Thyroid gland (tissue), 4 donors: Measurements from ENCODE around the gene TENT5C. TPM values are rescaled to one million over a fixed set of nuclear protein-coding genes. Genes with fewer than 3 reads are reported as not detected.

Experiments used
- DNase-seq, 2 donors: peaks; one replicate each; pipeline ENCODE4 v3.0.0-alpha.2; 2019
- H3K27ac ChIP-seq, 3 donors: fragments of 200-600 bp; sonication (generic); 1 replicate in 2 of 3; 2 replicates in 1 of 3; pipeline ENCODE4 v1.5.1; 2016 to 2019; ENCODE audit warnings: mild to moderate bottlenecking in 1 of 3, moderate library complexity in 1 of 3
- H3K27me3 ChIP-seq: fragments of 200-600 bp; sonication (generic); one replicate; pipeline ENCODE4 v1.5.1; 2019
- H3K36me3 ChIP-seq, 2 donors: fragments of 200-600 bp; sonication (generic); one replicate each; pipeline ENCODE4 v1.5.1; 2016 to 2019
- H3K4me1 ChIP-seq, 2 donors: fragments of 200-600 bp; sonication (generic); one replicate each; pipeline ENCODE4 v1.5.1; 2017 to 2019
- H3K4me3 ChIP-seq, 3 donors: fragments of 200-600 bp; sonication (generic); replicated peaks in 1 of 3; 1 replicate in 2 of 3; 2 replicates in 1 of 3; pipeline ENCODE4 v1.5.1; 2016; ENCODE audit warnings: mild to moderate bottlenecking in 1 of 3
- H3K9me3 ChIP-seq: fragments of 200-600 bp; sonication (generic); one replicate; pipeline ENCODE4 v1.5.1; 2017
- POLR2A ChIP-seq, 2 donors: fragments of 450-650 bp; IDR thresholded peaks; one replicate each; pipeline ENCODE4 v1.6.1; 2017; ENCODE audit warnings: antibody characterized with exemption in 2 of 2, mild to moderate bottlenecking in 2 of 2, moderate library complexity in 1 of 2
- WGBS, 2 donors: methylation state at CpG; one replicate each; pipeline ENCODE4 v1.1.5; 2017; 5-methylcytosine and 5-hydroxymethylcytosine counted together
- intact Hi-C: fragments of 100-400 bp; cut with DNase I; formaldehyde crosslinking; loops from one replicate; pipeline ENCODE4 v1.15.1; 2023
- total RNA-seq, 4 donors: library from RNA; depleted of rRNA; stranded (reverse); fragments of >200 nt; gene quantifications; one replicate each; pipeline ENCODE4 v1.2.3, GENCODE V29; 2016
- TF ChIP-seq, protein P1 (sequence below), 6 experiments: fragments of 200-600 bp in 3 of 6; fragments of 450-650 bp in 3 of 6; sonication (generic) in 3 of 6; IDR thresholded peaks; one replicate each; pipeline ENCODE4 v1.5.1; 2016 to 2019; ENCODE audit warnings: antibody characterized with exemption in 6 of 6, mild to moderate bottlenecking in 2 of 6, inconsistent platforms in 1 of 6, moderate library complexity in 1 of 6

TENT5C gene
- total RNA-seq, 4 donors from 2014 or later: 14.8 to 30.4 (median 22.2) TPM

GRCh38 chr1:117581391-117581943 lies 24.4 kb upstream of the TENT5C start:
- no peak overlapping the region for H3K27ac ChIP-seq

GRCh38 chr1:117582451-117582850 lies 23.4 kb upstream of the TENT5C start:
- no peak for DNase-seq
- Histone ChIP-seq H3K27ac (no peak overlapping the region), H3K36me3 (no peaks in the 10 kb centered on the region), H3K27me3 (no peaks in the 10 kb centered on the region), H3K4me3 (no peak overlapping the region), H3K4me1 (no peaks in the 10 kb centered on the region), H3K9me3 (no peaks in the 10 kb centered on the region)
- no peak for TF ChIP-seq POLR2A (IDR thresholded peaks at IDR 0.05)
- TF ChIP-seq, protein P1, sequence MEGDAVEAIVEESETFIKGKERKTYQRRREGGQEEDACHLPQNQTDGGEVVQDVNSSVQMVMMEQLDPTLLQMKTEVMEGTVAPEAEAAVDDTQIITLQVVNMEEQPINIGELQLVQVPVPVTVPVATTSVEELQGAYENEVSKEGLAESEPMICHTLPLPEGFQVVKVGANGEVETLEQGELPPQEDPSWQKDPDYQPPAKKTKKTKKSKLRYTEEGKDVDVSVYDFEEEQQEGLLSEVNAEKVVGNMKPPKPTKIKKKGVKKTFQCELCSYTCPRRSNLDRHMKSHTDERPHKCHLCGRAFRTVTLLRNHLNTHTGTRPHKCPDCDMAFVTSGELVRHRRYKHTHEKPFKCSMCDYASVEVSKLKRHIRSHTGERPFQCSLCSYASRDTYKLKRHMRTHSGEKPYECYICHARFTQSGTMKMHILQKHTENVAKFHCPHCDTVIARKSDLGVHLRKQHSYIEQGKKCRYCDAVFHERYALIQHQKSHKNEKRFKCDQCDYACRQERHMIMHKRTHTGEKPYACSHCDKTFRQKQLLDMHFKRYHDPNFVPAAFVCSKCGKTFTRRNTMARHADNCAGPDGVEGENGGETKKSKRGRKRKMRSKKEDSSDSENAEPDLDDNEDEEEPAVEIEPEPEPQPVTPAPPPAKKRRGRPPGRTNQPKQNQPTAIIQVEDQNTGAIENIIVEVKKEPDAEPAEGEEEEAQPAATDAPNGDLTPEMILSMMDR (IDR thresholded peaks at IDR 0.05): no peak
- intact Hi-C loops: loop anchor here (10.0 kb wide), 1 partner anchor 172 kb away; no protein-coding TSS in a partner anchor
- 53 to 62% methylated on average over 3 of the region's 3 CpGs for WGBS, 2 donors

More at GRCh38 chr1:117581391-117581943, 24.4 kb upstream of the TENT5C start:
- TF ChIP-seq, protein P1 (IDR thresholded peaks at IDR 0.05): no peak
- TF ChIP-seq POLR2A (IDR thresholded peaks at IDR 0.05): no peak
- no peaks in the 10 kb centered on the region for H3K27me3 ChIP-seq
- intact Hi-C loops: loop anchor here (10.0 kb wide), 1 partner anchor 173 kb away; no protein-coding TSS in a partner anchor
- H3K9me3 ChIP-seq: no peaks in the 10 kb centered on the region
- H3K36me3 ChIP-seq: no peaks in the 10 kb centered on the region
- DNase-seq: no peak
- WGBS, 2 donors: 87 to 91% methylated on average over 10 of the region's 10 CpGs
- H3K4me1 ChIP-seq: no peaks in the 10 kb centered on the region
- H3K4me3 ChIP-seq: no peak overlapping the region

- Histone ChIP-seq H3K27me3 (no peaks in the 10 kb centered on the region), H3K4me3 (no peak overlapping the region), H3K27ac (no peak overlapping the region), H3K4me1 (no peaks in the 10 kb centered on the region), H3K36me3 (no peaks in the 10 kb centered on the region), H3K9me3 (no peaks in the 10 kb centered on the region)
- 98 to 99% methylated on average over 6 of the region's 6 CpGs for WGBS, 2 donors
- no peak for TF ChIP-seq POLR2A (IDR thresholded peaks at IDR 0.05)
- TF ChIP-seq, protein P1 (IDR thresholded peaks at IDR 0.05): no peak
- DNase-seq: no peak
- intact Hi-C loops: loop anchor here (10.0 kb wide), 1 partner anchor 172 kb away; no protein-coding TSS in a partner anchor
Measured at GRCh38 chr1:117583247-117583646, 22.6 kb upstream of the TENT5C start.

- intact Hi-C loops: loop anchor here (10.0 kb wide), 1 partner anchor 171 kb away; no protein-coding TSS in a partner anchor
- Histone ChIP-seq H3K4me1 (no peaks in the 10 kb centered on the region), H3K27ac (no peak overlapping the region), H3K36me3 (no peaks in the 10 kb centered on the region), H3K9me3 (no peaks in the 10 kb centered on the region), H3K4me3 (no peak overlapping the region), H3K27me3 (no peaks in the 10 kb centered on the region)
- WGBS, 2 donors: 94 to 96% methylated on average over 6 of the region's 6 CpGs
- TF ChIP-seq POLR2A (IDR thresholded peaks at IDR 0.05): no peak
- TF ChIP-seq, protein P1 (IDR thresholded peaks at IDR 0.05): no peak
- DNase-seq: no peak
Measured at GRCh38 chr1:117584181-117584580, 21.7 kb upstream of the TENT5C start.

DNA sequence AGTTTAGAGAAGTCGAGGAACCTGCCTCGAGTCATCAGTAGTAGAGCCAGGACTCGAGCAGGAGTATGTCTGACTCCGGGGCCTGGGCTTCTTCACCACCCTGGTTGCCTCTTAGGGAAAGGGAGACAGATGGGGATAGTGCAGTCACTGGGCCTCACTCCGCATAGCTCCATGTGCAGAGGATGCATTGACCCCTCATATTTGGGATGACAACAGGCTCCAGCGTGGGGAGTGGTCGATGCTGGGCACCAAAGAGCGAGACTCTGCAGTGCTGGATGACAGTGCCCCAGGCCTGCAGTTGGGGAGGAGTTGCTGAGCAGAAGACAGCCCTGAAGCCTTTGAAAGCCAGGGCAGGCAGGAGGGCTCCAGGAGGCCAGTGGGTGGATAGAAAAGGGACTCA lies 20.8 kb upstream of the TENT5C start:
- Histone ChIP-seq H3K9me3 (no peaks in the 10 kb centered on the region), H3K27ac (no peak overlapping the region), H3K27me3 (no peaks in the 10 kb centered on the region), H3K4me3 (no peak overlapping the region), H3K4me1 (peaks cover 4% of the 10 kb centered on the region in 2 donors), H3K36me3 (no peaks in the 10 kb centered on the region)
- no peak for DNase-seq
- TF ChIP-seq, protein P1 (IDR thresholded peaks at IDR 0.05): no peak
- TF ChIP-seq POLR2A (IDR thresholded peaks at IDR 0.05): no peak
- WGBS, 2 donors: 88 to 91% methylated on average over 8 of the region's 8 CpGs
- intact Hi-C loops: loop anchor here (10.0 kb wide), 1 partner anchor 170 kb away; no protein-coding TSS in a partner anchor
